Sigmoid colon (tissue), 7 donors: ENCODE measurements around the gene IFIT2. TPM values are rescaled to one million over a fixed set of nuclear protein-coding genes. Genes with fewer than 3 reads are reported as not detected.
A peak's percentile ranks its signal among the peaks of the same experiment; 100 is the strongest.

Experiments used
- DNase-seq: peaks from one replicate; pipeline ENCODE4 v3.0.0-alpha.2; 2019
- H3K27ac ChIP-seq, 4 donors: fragments of 200-600 bp; sonication (generic); one replicate each; pipeline ENCODE4 v1.5.1; 2016 to 2019; ENCODE audit warnings: mild to moderate bottlenecking in 1 of 4
- H3K27me3 ChIP-seq, 3 donors: fragments of 200-600 bp; sonication (generic); one replicate each; pipeline ENCODE4 v1.5.1; 2019; ENCODE audit warnings: mild to moderate bottlenecking in 1 of 3
- H3K36me3 ChIP-seq, 4 donors: fragments of 200-600 bp; sonication (generic); one replicate each; pipeline ENCODE4 v1.5.1; 2016 to 2019
- H3K4me1 ChIP-seq, 4 donors: fragments of 200-600 bp; sonication (generic); one replicate each; pipeline ENCODE4 v1.5.1; 2017 to 2019
- H3K4me3 ChIP-seq, 4 donors: fragments of 200-600 bp; sonication (generic); one replicate each; pipeline ENCODE4 v1.5.1; 2017 to 2019; ENCODE audit warnings: mild to moderate bottlenecking in 2 of 4, moderate library complexity in 1 of 4
- H3K9me3 ChIP-seq, 4 donors: fragments of 200-600 bp in 3 of 4; sonication (generic) in 3 of 4; one replicate each; pipeline versions ENCODE4 v1.5.1 to v1.6.1; 2013 to 2019
- CTCF ChIP-seq, 4 experiments: fragments of 450-650 bp in 3 of 4; fragments of 200-600 bp in 1 of 4; IDR thresholded peaks; one replicate each; pipeline ENCODE4 v1.5.1; 2016 to 2019; ENCODE audit warnings: antibody characterized with exemption in 4 of 4, mild to moderate bottlenecking in 3 of 4, moderate library complexity in 2 of 4
- EP300 ChIP-seq, 4 donors: sonication (generic); formaldehyde crosslinking; IDR thresholded peaks; one replicate each; pipeline ENCODE4 v1.6.1; 2017; ENCODE audit warnings: antibody characterized with exemption in 4 of 4
- POLR2A ChIP-seq, 2 donors: fragments of 450-650 bp; IDR thresholded peaks; one replicate each; pipeline ENCODE4 v1.6.1; 2016; ENCODE audit warnings: antibody characterized with exemption in 2 of 2, mild to moderate bottlenecking in 2 of 2, moderate library complexity in 2 of 2
- POLR2AphosphoS5 ChIP-seq, 4 donors: sonication (generic); formaldehyde crosslinking; IDR thresholded peaks; one replicate each; pipeline ENCODE4 v1.6.1; 2017; ENCODE audit warnings: antibody characterized with exemption in 4 of 4
- WGBS, 2 donors: extraction: QIAGEN DNeasy Blood & Tissue Kit; methylation state at CpG; one replicate each; pipeline ENCODE4 v1.1.7; 2013; 5-methylcytosine and 5-hydroxymethylcytosine counted together
- intact Hi-C: fragments of 100-400 bp; cut with DNase I; formaldehyde crosslinking; loops from one replicate; pipeline ENCODE4 v1.15.1; 2023
- polyA plus RNA-seq, 3 donors: library from polyadenylated mRNA; stranded (reverse); fragments of 200-250 nt; gene quantifications; one replicate each; pipeline ENCODE4 v1.2.3, GENCODE V29; 2013
- total RNA-seq, 4 donors: library from RNA; depleted of rRNA; stranded (reverse); fragments of >200 nt; gene quantifications; one replicate each; pipeline ENCODE4 v1.1.0, GENCODE V29; 2016
- donor health status: healthy with polysubstance abuse.
- donor health status: Bipolar disorder and iron deficiency.
- donor health status: healthy.

IFIT2 gene
- total and polyA plus RNA-seq, 7 donors: 2.0 to 13.9 (median 3.9) TPM

DNA sequence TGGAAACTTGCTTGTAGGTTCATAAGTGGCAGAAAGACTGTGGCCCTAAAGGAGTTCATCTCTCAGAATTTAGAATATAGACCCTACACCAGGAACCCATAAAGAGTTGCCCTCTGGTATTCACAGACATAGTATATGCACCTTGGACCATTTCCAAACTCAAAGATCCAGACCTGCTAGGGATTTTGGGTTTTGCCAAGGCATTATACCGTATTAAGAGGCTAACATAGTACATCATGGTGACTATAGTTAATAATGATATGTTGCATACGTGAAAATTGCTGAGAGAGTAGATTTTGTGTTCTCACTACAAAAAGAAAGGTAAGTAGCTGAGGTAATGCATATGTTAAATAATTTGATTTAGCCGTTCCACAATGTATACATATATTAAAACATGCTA, 39.8 kb downstream of the IFIT2 start:
- Histone ChIP-seq H3K4me3 (no peak overlapping the region), H3K4me1 (no peaks in the 10 kb centered on the region), H3K9me3 (no peaks in the 10 kb centered on the region), H3K27ac (no peak overlapping the region), H3K36me3 (peaks cover 0 to 27% (median 6%) of the 10 kb centered on the region in 4 donors), H3K27me3 (no peaks in the 10 kb centered on the region)
- DNase-seq: no peak
- TF ChIP-seq EP300 (IDR thresholded peaks at IDR 0.05) (no peak), CTCF (IDR thresholded peaks at IDR 0.05) (no peak), POLR2A (IDR thresholded peaks at IDR 0.05) (no peak), POLR2AphosphoS5 (IDR thresholded peaks at IDR 0.05) (no peak)
- 91 to 94% methylated on average over 3 of the region's 3 CpGs for whole genome bisulfite sequencing, 2 donors
- intact Hi-C loops: no loop called here

GRCh38 chr10:89342206-89342958, 40.5 kb downstream of the IFIT2 start:
- no peak overlapping the region for H3K27ac ChIP-seq

DNA sequence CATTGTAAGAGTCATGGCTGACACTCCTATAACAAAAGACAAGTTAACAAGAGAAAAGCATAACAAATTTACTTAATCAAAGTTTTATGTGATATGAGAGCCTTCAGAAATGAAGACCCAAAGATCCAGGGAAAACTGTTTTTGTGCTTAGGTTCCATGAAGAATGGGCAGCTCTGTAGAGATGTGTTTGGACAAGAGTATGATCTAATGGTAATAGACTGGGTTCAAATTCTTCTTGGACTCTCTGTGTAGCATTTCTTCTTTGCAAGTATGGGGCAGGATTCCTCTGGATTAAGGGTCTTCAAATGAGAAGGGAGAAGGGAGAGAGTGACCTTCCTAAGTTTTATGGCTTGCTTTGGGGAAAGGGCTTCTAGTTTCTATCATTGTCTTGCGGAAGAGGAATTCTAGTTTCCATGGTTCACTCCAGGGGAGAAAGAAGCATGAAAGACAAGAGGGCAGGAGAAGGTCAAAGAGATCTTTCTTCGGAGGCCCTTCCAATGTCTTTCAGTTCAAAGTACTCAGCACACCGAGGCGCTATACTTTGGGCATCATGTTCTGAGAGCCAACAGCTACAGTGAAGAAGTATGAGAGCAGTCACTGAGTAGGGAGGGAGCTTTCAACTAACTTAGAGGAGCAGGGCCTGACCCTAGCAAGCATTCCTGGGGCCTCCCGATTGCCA, 41.4 kb downstream of the IFIT2 start:
- no peaks in the 10 kb centered on the region for H3K27me3 ChIP-seq
- H3K27ac ChIP-seq: no peak overlapping the region
- no peak overlapping the region for H3K4me3 ChIP-seq
- intact Hi-C loops: no loop called here
- H3K36me3 ChIP-seq: peaks cover 0 to 17% (median 6%) of the 10 kb centered on the region in 4 donors
- H3K9me3 ChIP-seq: no peaks in the 10 kb centered on the region
- DNase-seq: no peak
- TF ChIP-seq POLR2AphosphoS5 (IDR thresholded peaks at IDR 0.05) (no peak), EP300 (IDR thresholded peaks at IDR 0.05) (no peak), CTCF (IDR thresholded peaks at IDR 0.05) (no peak), POLR2A (IDR thresholded peaks at IDR 0.05) (no peak)
- 93 to 94% methylated on average over 5 of the region's 5 CpGs for WGBS, 2 donors
- peaks cover 0 to 3% (median 0%) of the 10 kb centered on the region in 4 donors for H3K4me1 ChIP-seq

More at GRCh38 chr10:89342206-89342958, 40.5 kb downstream of the IFIT2 start:
- H3K27me3 ChIP-seq: no peaks in the 10 kb centered on the region
- DNase-seq: peak; percentile 80
- H3K4me3 ChIP-seq: no peak overlapping the region
- H3K4me1 ChIP-seq: no peaks in the 10 kb centered on the region
- TF ChIP-seq POLR2AphosphoS5 (IDR thresholded peaks at IDR 0.05) (no peak), EP300 (IDR thresholded peaks at IDR 0.05) (no peak), CTCF (IDR thresholded peaks at IDR 0.05) (no peak), POLR2A (IDR thresholded peaks at IDR 0.05) (no peak)
- H3K9me3 ChIP-seq: no peaks in the 10 kb centered on the region
- WGBS, 2 donors: 78 to 81% methylated on average over 3 of the region's 3 CpGs
- intact Hi-C loops: no loop called here
- H3K36me3 ChIP-seq: peaks cover 0 to 26% (median 6%) of the 10 kb centered on the region in 4 donors

- no peak for DNase-seq
- no peaks in the 10 kb centered on the region for H3K9me3 ChIP-seq
- intact Hi-C loops: no loop called here
- H3K36me3 ChIP-seq: peaks cover 0 to 8% (median 1%) of the 10 kb centered on the region in 4 donors
- no peak overlapping the region for H3K27ac ChIP-seq
- H3K27me3 ChIP-seq: no peaks in the 10 kb centered on the region
- 82 to 84% methylated on average over 2 of the region's 2 CpGs for WGBS, 2 donors
- peaks cover 0 to 3% (median 0%) of the 10 kb centered on the region in 4 donors for H3K4me1 ChIP-seq
- H3K4me3 ChIP-seq: no peak overlapping the region
- TF ChIP-seq CTCF (IDR thresholded peaks at IDR 0.05): no peak
- TF ChIP-seq POLR2AphosphoS5 (IDR thresholded peaks at IDR 0.05): no peak
- TF ChIP-seq EP300 (IDR thresholded peaks at IDR 0.05): no peak
- TF ChIP-seq POLR2A (IDR thresholded peaks at IDR 0.05): no peak
Observed at GRCh38 chr10:89344156-89344555, 42.3 kb downstream of the IFIT2 start.
